Mesothelial cell of epicardium (in vitro differentiated cells): Measurements from ENCODE around the gene TBX22. TPM values are rescaled to one million over a fixed set of nuclear protein-coding genes. Genes with fewer than 3 reads are reported as not detected.
"Not testable (repeated sequence)": the region's sequence is repeated elsewhere in the genome, so short reads cannot be mapped to it uniquely, and the experiment has no call there.

Source experiments
- DNase-seq, 2 experiments: peaks; one replicate each; pipeline ENCODE4 v3.0.0; 2021; ENCODE audit warnings: low spot score in 2 of 2; ENCODE audit not compliant: unreplicated experiment in 2 of 2
- H3K27ac Mint-ChIP-seq: 2 replicates; pipeline ENCODE4 v1.8.0; 2021; ENCODE audit warnings: mixed read lengths
- H3K27me3 Mint-ChIP-seq: 2 replicates; pipeline ENCODE4 v1.8.0; 2021; ENCODE audit warnings: low read depth, mixed read lengths
- H3K36me3 Mint-ChIP-seq: 2 replicates; pipeline ENCODE4 v1.8.0; 2021; ENCODE audit warnings: mixed read lengths
- H3K4me1 Mint-ChIP-seq: 2 replicates; pipeline ENCODE4 v1.8.0; 2021; ENCODE audit warnings: mixed read lengths
- H3K4me3 Mint-ChIP-seq: 2 replicates; pipeline ENCODE4 v1.8.0; 2021; ENCODE audit warnings: mild to moderate bottlenecking, moderate library complexity, mixed read lengths
- H3K9me3 Mint-ChIP-seq: 2 replicates; pipeline ENCODE4 v1.8.0; 2021; ENCODE audit warnings: mixed read lengths
- CTCF ChIP-seq: fragments of 200-600 bp; sonication (generic); IDR thresholded peaks from one replicate; pipeline ENCODE4 v1.5.0; 2021; ENCODE audit warnings: antibody characterized with exemption; ENCODE audit not compliant: unreplicated experiment
- total RNA-seq: library from RNA; stranded (reverse); gene quantifications from 3 replicates; pipeline ENCODE4 v1.2.1, GENCODE V29; 2021

TBX22 gene
- total RNA-seq, 1 donor from 2014 or later: not detected

GRCh38 chrX:80021621-80022020, 7.1 kb downstream of the TBX22 start:
- no peak overlapping the region for H3K4me3 Mint-ChIP-seq
- DNase-seq: no peak
- H3K27me3 Mint-ChIP-seq: peaks cover 34% of the 10 kb centered on the region
- H3K9me3 Mint-ChIP-seq: peaks cover 5% of the 10 kb centered on the region
- TF ChIP-seq CTCF: no peak
- no peaks in the 10 kb centered on the region for H3K4me1 Mint-ChIP-seq
- no peak overlapping the region for H3K27ac Mint-ChIP-seq
- H3K36me3 Mint-ChIP-seq: no peaks in the 10 kb centered on the region

- Mint-ChIP-seq H3K4me3 (peak overlapping the region; percentile 61), H3K4me1 (no peaks in the 10 kb centered on the region), H3K9me3 (peaks cover 5% of the 10 kb centered on the region), H3K27ac (no peak overlapping the region), H3K27me3 (peaks cover 34% of the 10 kb centered on the region), H3K36me3 (no peaks in the 10 kb centered on the region)
- DNase-seq: no peak
- no peak for TF ChIP-seq CTCF
Observed at GRCh38 chrX:80022363-80023031, 7.9 kb downstream of the TBX22 start.

- H3K9me3 Mint-ChIP-seq: peaks cover 2% of the 10 kb centered on the region
- no peak for DNase-seq
Observed at GRCh38 chrX:80026116-80026515, 11.6 kb downstream of the TBX22 start.

GRCh38 chrX:80066156-80066555, 51.6 kb downstream of the TBX22 start:
- H3K4me3 Mint-ChIP-seq, H3K36me3 Mint-ChIP-seq, H3K27ac Mint-ChIP-seq, H3K27me3 Mint-ChIP-seq, DNase-seq, H3K4me1 Mint-ChIP-seq: not testable (repeated sequence)
- peaks cover 87% of the 10 kb centered on the region for H3K9me3 Mint-ChIP-seq

More at GRCh38 chrX:80026116-80026515, 11.6 kb downstream of the TBX22 start:
- no peak overlapping the region for H3K4me3 Mint-ChIP-seq
- no peak overlapping the region for H3K27ac Mint-ChIP-seq
- H3K27me3 Mint-ChIP-seq: peaks cover 30% of the 10 kb centered on the region
- no peak for TF ChIP-seq CTCF
- H3K36me3 Mint-ChIP-seq: no peaks in the 10 kb centered on the region
- no peaks in the 10 kb centered on the region for H3K4me1 Mint-ChIP-seq

GRCh38 chrX:80075625-80076024, 61.1 kb downstream of the TBX22 start:
- not testable (repeated sequence) for DNase-seq, H3K27ac Mint-ChIP-seq, H3K36me3 Mint-ChIP-seq, H3K27me3 Mint-ChIP-seq, H3K4me1 Mint-ChIP-seq, H3K4me3 Mint-ChIP-seq
- H3K9me3 Mint-ChIP-seq: peaks cover 58% of the 10 kb centered on the region
